HEK293T (cell line): ENCODE data around the gene NDUFV2.
A peak's percentile ranks its signal among the peaks of the same experiment; 100 is the strongest.

Experiments used
- CTCF ChIA-PET: fragments of 350-600 bp; formaldehyde crosslinking; extraction: SDS; loops from one replicate; lab custom pipeline; 2021; ENCODE audit warnings: antibody characterized with exemption, inconsistent platforms; lab: Yijun Ruan, JAX
- POLR2A ChIA-PET: fragments of 350-600 bp; formaldehyde crosslinking; extraction: SDS; loops from one replicate; lab custom pipeline; 2020; ENCODE audit warnings: antibody characterized with exemption, inconsistent platforms; lab: Yijun Ruan, JAX
- DNase-seq: peaks from one replicate; pipeline ENCODE4 v3.0.0; 2012; ENCODE audit warnings: mixed read lengths; ENCODE audit errors: extremely low spot score
- ARNT ChIP-seq: fragments of 450-650 bp; IDR thresholded peaks from 2 replicates; pipeline ENCODE4 v1.6.1; 2017; ENCODE audit warnings: mild to moderate bottlenecking
- BHLHE40 ChIP-seq: fragments of 450-650 bp; IDR thresholded peaks from 2 replicates; pipeline ENCODE4 v1.6.1; 2016; ENCODE audit warnings: mild to moderate bottlenecking, moderate library complexity, borderline replicate concordance
- CTBP1 ChIP-seq: fragments of 450-650 bp; IDR thresholded peaks from 2 replicates; pipeline ENCODE4 v1.6.1; 2016; ENCODE audit warnings: borderline replicate concordance
- ELF4 ChIP-seq: fragments of 450-650 bp; IDR thresholded peaks from 2 replicates; pipeline ENCODE4 v1.6.1; 2017; ENCODE audit warnings: antibody characterized with exemption
- FOXA1 ChIP-seq: fragments of 450-650 bp; IDR thresholded peaks from 2 replicates; pipeline ENCODE4 v1.6.1; 2016; ENCODE audit warnings: mild to moderate bottlenecking
- FOXK2 ChIP-seq: fragments of 450-650 bp; IDR thresholded peaks from 2 replicates; pipeline ENCODE4 v1.6.1; 2016; ENCODE audit warnings: mild to moderate bottlenecking
- FOXM1 ChIP-seq: fragments of 450-650 bp; IDR thresholded peaks from 2 replicates; pipeline ENCODE4 v1.6.1; 2017; ENCODE audit warnings: mild to moderate bottlenecking, borderline replicate concordance
- HDGF ChIP-seq: fragments of 450-650 bp; IDR thresholded peaks from 2 replicates; pipeline ENCODE4 v1.6.1; 2017; ENCODE audit warnings: antibody characterized with exemption, borderline replicate concordance
- L3MBTL2 ChIP-seq: fragments of 450-650 bp; conservative IDR thresholded peaks from 2 replicates; pipeline ENCODE4 v1.6.1; 2016; ENCODE audit warnings: mild to moderate bottlenecking
- LEF1 ChIP-seq: fragments of 450-650 bp; IDR thresholded peaks from 2 replicates; pipeline ENCODE4 v1.6.1; 2017; ENCODE audit warnings: mild to moderate bottlenecking, borderline replicate concordance
- NFRKB ChIP-seq: fragments of 450-650 bp; IDR thresholded peaks from 2 replicates; pipeline ENCODE4 v1.6.1; 2016; ENCODE audit warnings: mild to moderate bottlenecking, moderate library complexity
- PKNOX1 ChIP-seq: fragments of 450-650 bp; IDR thresholded peaks from 2 replicates; pipeline ENCODE4 v1.6.1; 2016
- SP1 ChIP-seq: fragments of 450-650 bp; IDR thresholded peaks from 2 replicates; pipeline ENCODE4 v1.6.1; 2017
- SUZ12 ChIP-seq: fragments of 450-650 bp; IDR thresholded peaks from 2 replicates; pipeline ENCODE4 v1.6.1; 2016; ENCODE audit warnings: mild to moderate bottlenecking
- TARDBP ChIP-seq: fragments of 450-650 bp; IDR thresholded peaks from 2 replicates; pipeline ENCODE4 v1.6.1; 2016
- ZNF384 ChIP-seq: fragments of 450-650 bp; IDR thresholded peaks from 2 replicates; pipeline ENCODE4 v1.6.1; 2016

The NDUFV2 gene

GRCh38 chr18:9102508-9103375, at the start of gene NDUFV2:
Gene NDUFV2 (plus strand): TSS chr18:9102699. CDS start chr18:9102744, 45 bp downstream.
- CTCF ChIA-PET: no interaction called here
- POLR2A ChIA-PET: interaction anchor here (0.7 to 1.4 kb wide), 7 partner anchors 9 to 39 kb away, joined by 3 to 6 read pairs (median 3); partner anchors contain the start of gene ANKRD12
- DNase-seq: peak; percentile 91
- TF ChIP-seq FOXK2 (no peak), HDGF (no peak), L3MBTL2 (peak; percentile 23), FOXA1 (no peak), BHLHE40 (no peak), ARNT (no peak), TARDBP (no peak)

- CTCF ChIA-PET: interaction anchor here (0.6 kb wide), 1 partner anchor 12 kb away, joined by 3 read pairs; no protein-coding TSS in a partner anchor
- DNase-seq: no peak
- TF ChIP-seq FOXA1 (no peak), SUZ12 (no peak), FOXK2 (no peak), BHLHE40 (no peak), CTBP1 (no peak), FOXM1 (no peak), TARDBP (no peak), SP1 (no peak), ELF4 (no peak), ARNT (no peak), HDGF (no peak), LEF1 (no peak), PKNOX1 (no peak), L3MBTL2 (no peak), NFRKB (no peak), ZNF384 (no peak)
- POLR2A ChIA-PET: no interaction called here
Measured at GRCh38 chr18:9053814-9054213, 48.7 kb upstream of the NDUFV2 start.

GRCh38 chr18:9055185-9055584, 47.3 kb upstream of the NDUFV2 start:
- CTCF ChIA-PET: no interaction called here
- TF ChIP-seq CTBP1: no peak
- no peak for TF ChIP-seq HDGF
- TF ChIP-seq L3MBTL2: no peak
- POLR2A ChIA-PET: no interaction called here
- no peak for DNase-seq

DNA sequence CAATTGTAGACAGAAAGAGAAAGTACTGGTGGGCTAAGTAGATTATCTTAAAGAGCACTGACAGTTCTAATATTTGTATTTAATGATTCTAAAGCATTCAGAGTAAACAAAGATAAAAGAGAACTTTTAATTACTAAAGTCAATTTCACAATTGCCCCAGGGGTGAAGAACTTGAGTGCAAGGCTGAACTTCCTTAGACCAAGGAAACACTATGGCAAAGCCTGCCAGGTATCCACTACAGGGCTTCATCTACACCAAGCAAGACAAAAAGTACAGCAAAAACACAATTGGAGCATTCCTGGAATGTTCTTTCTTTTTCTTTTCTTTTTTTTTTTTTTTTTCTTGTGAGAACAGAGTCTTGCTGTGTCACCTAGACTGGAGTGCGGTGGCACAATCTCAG, 46.9 kb upstream of the NDUFV2 start:
- CTCF ChIA-PET: no interaction called here

DNA sequence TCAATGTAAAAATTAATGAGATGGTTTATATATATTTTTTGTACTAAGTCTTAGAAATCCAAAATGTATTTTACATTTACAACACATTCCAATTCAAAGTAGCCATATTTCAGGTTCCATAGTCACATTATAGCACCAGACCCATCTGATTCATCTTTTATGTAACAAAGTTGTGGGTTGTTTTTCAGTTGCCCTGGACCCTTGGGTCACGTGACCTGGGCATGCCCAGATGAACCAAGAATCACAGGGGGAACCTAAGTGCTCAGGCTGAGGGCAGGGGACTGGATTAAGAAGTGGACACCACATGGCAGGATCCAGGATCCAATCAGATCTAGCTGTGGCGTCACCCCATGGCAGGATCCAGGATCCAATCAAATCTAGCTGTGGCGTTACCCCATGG, 44.9 kb upstream of the NDUFV2 start:
- ChIA-PET POLR2A (no interaction called here), CTCF (no interaction called here)
- DNase-seq: no peak
- TF ChIP-seq NFRKB (no peak), FOXA1 (no peak), SP1 (no peak), ELF4 (no peak), TARDBP (no peak), SUZ12 (no peak), CTBP1 (no peak)

More for the DNA sequence above, 46.9 kb upstream of the NDUFV2 start:
- POLR2A ChIA-PET: no interaction called here
- TF ChIP-seq BHLHE40: no peak
- TF ChIP-seq ARNT: no peak
- DNase-seq: no peak

GRCh38 chr18:9058406-9058805, 44.1 kb upstream of the NDUFV2 start:
- TF ChIP-seq HDGF (no peak), BHLHE40 (no peak), FOXM1 (no peak), ELF4 (no peak), SP1 (no peak), ZNF384 (no peak), CTBP1 (no peak), TARDBP (no peak), LEF1 (no peak), NFRKB (no peak), FOXA1 (no peak), SUZ12 (no peak), ARNT (no peak), L3MBTL2 (no peak), PKNOX1 (no peak), FOXK2 (no peak)
- POLR2A ChIA-PET: no interaction called here
- DNase-seq: no peak
- CTCF ChIA-PET: no interaction called here

DNA sequence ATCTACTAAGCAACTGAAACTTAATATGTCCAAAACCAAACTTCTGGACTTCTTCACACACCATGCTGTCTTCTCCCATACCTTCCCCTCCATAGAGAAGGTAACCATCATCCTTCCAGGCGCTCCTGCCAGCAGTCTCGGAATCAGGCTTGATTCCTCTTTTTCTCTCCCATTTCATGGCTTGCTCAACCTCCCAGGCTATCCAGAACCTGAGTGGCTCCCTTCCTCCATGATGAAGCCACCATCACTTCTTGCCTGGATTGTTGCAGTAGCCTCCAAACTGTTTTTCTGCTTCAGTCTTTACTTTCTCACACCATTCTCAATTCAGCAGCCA, 40.1 kb upstream of the NDUFV2 start:
- POLR2A ChIA-PET: no interaction called here
- no peak for DNase-seq
- CTCF ChIA-PET: no interaction called here
- no peak for TF ChIP-seq CTBP1
- no peak for TF ChIP-seq TARDBP
- TF ChIP-seq HDGF: no peak
- TF ChIP-seq BHLHE40: no peak
- no peak for TF ChIP-seq FOXA1
- TF ChIP-seq LEF1: no peak
- no peak for TF ChIP-seq ELF4
- no peak for TF ChIP-seq ARNT
- TF ChIP-seq SUZ12: no peak
